Heart left ventricle (tissue), 16 donors: Measurements from ENCODE around the gene MYO16. TPM values are rescaled to one million over a fixed set of nuclear protein-coding genes. Genes with fewer than 3 reads are reported as not detected.

Experiments
- ATAC-seq, 4 donors: fragments of 200-7000 bp; cut with Tn5 transposase; one replicate each; pipeline ENCODE4 v1.9.1; 2020 to 2022; ENCODE audit warnings: moderate library complexity in 4 of 4, mild to moderate bottlenecking in 3 of 4, moderate number of reproducible peaks in 1 of 4
- DNase-seq, 5 donors: peaks; one replicate each; pipeline ENCODE4 v3.0.0-alpha.2; 2020
- H3K27ac ChIP-seq, 12 donors: fragments of 200-600 bp; sonication (generic) in 4 of 12; one replicate each; pipeline versions ENCODE4 v1.5.0 to v1.8.0; 2016 to 2022; ENCODE audit warnings: mild to moderate bottlenecking in 2 of 12
- H3K27me3 ChIP-seq, 9 donors: fragments of 200-600 bp; sonication (generic) in 2 of 9; one replicate each; pipeline versions ENCODE4 v1.5.1 to v1.8.0; 2016 to 2022; ENCODE audit warnings: mild to moderate bottlenecking in 3 of 9
- H3K36me3 ChIP-seq, 9 donors: fragments of 200-600 bp; sonication (generic) in 2 of 9; one replicate each; pipeline versions ENCODE4 v1.5.0 to v1.8.0; 2018 to 2022; ENCODE audit warnings: mild to moderate bottlenecking in 2 of 9
- H3K4me1 ChIP-seq, 12 donors: fragments of 200-600 bp; sonication (generic) in 4 of 12; one replicate each; pipeline versions ENCODE4 v1.5.0 to v1.8.0; 2016 to 2022; ENCODE audit warnings: mild to moderate bottlenecking in 3 of 12
- H3K4me3 ChIP-seq, 12 donors: fragments of 200-600 bp; sonication (generic) in 4 of 12; one replicate each; pipeline versions ENCODE4 v1.5.0 to v1.8.0; 2017 to 2022; ENCODE audit warnings: mild to moderate bottlenecking in 9 of 12, moderate library complexity in 4 of 12
- H3K9me3 ChIP-seq, 12 donors: fragments of 200-600 bp; sonication (generic) in 4 of 12; one replicate each; pipeline versions ENCODE4 v1.5.0 to v1.8.0; 2016 to 2022; ENCODE audit warnings: mild to moderate bottlenecking in 1 of 12
- CTCF ChIP-seq, 12 donors: fragments of 200-600 bp; sonication (generic) in 4 of 12; IDR thresholded peaks; one replicate each; pipeline versions ENCODE4 v1.5.0 to v1.8.0; 2018 to 2022; ENCODE audit warnings: antibody characterized with exemption in 12 of 12, mild to moderate bottlenecking in 5 of 12
- POLR2A ChIP-seq, 2 donors: fragments of 450-650 bp; IDR thresholded peaks; one replicate each; pipeline ENCODE4 v1.6.1; 2017; ENCODE audit warnings: antibody characterized with exemption in 2 of 2, mild to moderate bottlenecking in 2 of 2, moderate library complexity in 2 of 2
- WGBS, 4 donors: extraction: QIAGEN DNeasy Blood & Tissue Kit in 2 of 4; methylation state at CpG; one replicate each; pipeline versions ENCODE4 v1.1.5 to v1.1.7; 2013 to 2018; 5-methylcytosine and 5-hydroxymethylcytosine counted together
- intact Hi-C, 10 donors: fragments of 100-400 bp; cut with DNase I; formaldehyde crosslinking; loops; one replicate each; pipeline versions ENCODE4 v1.11.1 to v1.14.2; 2022
- polyA plus RNA-seq, 2 donors: library from polyadenylated mRNA; stranded (reverse); fragments of 200-250 nt; gene quantifications; one replicate each; pipeline ENCODE4 v1.2.3, GENCODE V29; 2013
- total RNA-seq, 9 donors: library from RNA; depleted of rRNA in 2 of 9; stranded (reverse); fragments of >200 nt in 2 of 9; fragmentation: NEBNext Ultra II Directional in 3 of 9; extraction: Animal tissue kit (Norgen Biotek cat#: 25700) in 3 of 9; gene quantifications; one replicate each; pipeline versions ENCODE4 v1.1.0 to v1.2.4, GENCODE V29; 2016 to 2023
- donor health status: ischemic (EF 13 %, LVEDD 7.1; RV severe dilation, severe dysfunction).
- donor health status: healthy with polysubstance abuse.
- donor health status: DM: no; HTN: yes; CAD: no.
- donor health status: DM: no; HTN: no; CAD: no.
- donor health status: ischemic (EF 25% LVEDD 6.9; RV normal size, moderate dysfunction).
- donor health status: ischemic (EF 25% LVEDD 5.7; RV mildly dilated, moderate dysfunction).
- donor health status: healthy.
- donor health status: DM: yes; HTN: yes; CAD: no.
- donor health status: ischemic (EF 35%, LVEDD 5.7; RV mildly dilated, moderate dysfunction).
- donor health status: nonischemic (EF 11% LVEDD 7.7; RV severe dilation, severe dysfunction).
- donor health status: DM: yes; HTN: yes; CAD: no.
- donor health status: PGD.
- donor health status: ischemic (EF 29% LVEDD 5.4; RV normal size, mild dysfunction).
- donor health status: nonischemic (EF 23%, LVEDD 6.1; RV moderate dilation, normal function).

The MYO16 gene
- total and polyA plus RNA-seq, 11 donors = 0.16 to 5.2 (median 0.81) TPM

GRCh38 chr13:109226631-109227030 lies 597.2 kb downstream of the MYO16 start:
- ATAC-seq (no peak), DNase-seq (no peak)
- Histone ChIP-seq H3K27ac (no peak overlapping the region), H3K9me3 (peaks cover 0 to 19% (median 3%) of the 10 kb centered on the region in 12 donors), H3K4me3 (no peak overlapping the region), H3K36me3 (no peaks in the 10 kb centered on the region), H3K4me1 (no peaks in the 10 kb centered on the region), H3K27me3 (no peaks in the 10 kb centered on the region)
- TF ChIP-seq POLR2A (IDR thresholded peaks at IDR 0.05) (no peak), CTCF (IDR thresholded peaks at IDR 0.05) (no peak)
- intact Hi-C loops = no loop called here
- 68 to 92% (median 82%) methylated on average over 1 of the region's 1 CpG for WGBS, 4 donors

- Histone ChIP-seq H3K4me3 (no peak overlapping the region), H3K36me3 (no peaks in the 10 kb centered on the region), H3K27ac (no peak overlapping the region), H3K4me1 (no peaks in the 10 kb centered on the region), H3K9me3 (peaks cover 0 to 19% (median 3%) of the 10 kb centered on the region in 12 donors), H3K27me3 (no peaks in the 10 kb centered on the region)
- ATAC-seq (peak in 2 of 4 donors; percentile 41 to 50), DNase-seq (no peak)
- intact Hi-C loops = no loop called here
- TF ChIP-seq POLR2A (IDR thresholded peaks at IDR 0.05) (no peak), CTCF (IDR thresholded peaks at IDR 0.05) (no peak)
- WGBS, 4 donors = 58 to 63% (median 60%) methylated on average over 4 to 5 of the region's 5 CpGs
These were observed 598.0 kb downstream of the MYO16 start for GRCh38 chr13:109227344-109227940.

GRCh38 chr13:109228211-109228610 lies 598.8 kb downstream of the MYO16 start:
- Histone ChIP-seq H3K27ac (no peak overlapping the region), H3K27me3 (no peaks in the 10 kb centered on the region), H3K4me3 (no peak overlapping the region), H3K4me1 (no peaks in the 10 kb centered on the region), H3K9me3 (peaks cover 0 to 12% (median 3%) of the 10 kb centered on the region in 12 donors), H3K36me3 (no peaks in the 10 kb centered on the region)
- DNase-seq (no peak), ATAC-seq (no peak)
- WGBS, 4 donors = 86 to 91% (median 90%) methylated on average over 3 of the region's 3 CpGs
- intact Hi-C loops = no loop called here
- no peak for TF ChIP-seq POLR2A (IDR thresholded peaks at IDR 0.05)
- no peak for TF ChIP-seq CTCF (IDR thresholded peaks at IDR 0.05)

GRCh38 chr13:109231888-109232287 lies 602.5 kb downstream of the MYO16 start:
- no peak for ATAC-seq
- Histone ChIP-seq H3K27me3 (no peaks in the 10 kb centered on the region), H3K4me3 (no peak overlapping the region), H3K9me3 (no peaks in the 10 kb centered on the region), H3K4me1 (no peaks in the 10 kb centered on the region), H3K36me3 (no peaks in the 10 kb centered on the region), H3K27ac (no peak overlapping the region)
- 93 to 95% (median 94%) methylated on average over 1 of the region's 1 CpG for WGBS, 4 donors
- DNase-seq = no peak
- TF ChIP-seq CTCF (IDR thresholded peaks at IDR 0.05) (no peak), POLR2A (IDR thresholded peaks at IDR 0.05) (no peak)
- intact Hi-C loops = no loop called here
